Thoracic aorta (tissue), 2 donors: Measurements from ENCODE around the gene KRTAP10-4. TPM values are rescaled to one million over a fixed set of nuclear protein-coding genes. Genes with fewer than 3 reads are reported as not detected.

Source experiments
- ATAC-seq: fragments of 150-250 bp; one replicate; pipeline ENCODE4 v1.8.0; 2017; ENCODE audit warnings: low read depth; ENCODE audit not compliant: insufficient number of reproducible peaks, low FRiP score
- DNase-seq: peaks from one replicate; pipeline ENCODE4 v3.0.0-alpha.2; 2020; ENCODE audit warnings: low spot score
- H3K27ac ChIP-seq, 2 donors: fragments of 200-600 bp; sonication (generic); 1 replicate in 1 of 2; 2 replicates in 1 of 2; pipeline ENCODE4 v1.5.1; 2016; ENCODE audit warnings: mild to moderate bottlenecking in 2 of 2, moderate library complexity in 2 of 2
- H3K27me3 ChIP-seq: fragments of 200-600 bp; sonication (generic); replicated peaks from 2 replicates; pipeline ENCODE4 v1.6.0; 2016; ENCODE audit warnings: mild to moderate bottlenecking; ENCODE audit not compliant: insufficient read depth
- H3K36me3 ChIP-seq: fragments of 200-600 bp; sonication (generic); one replicate; pipeline ENCODE4 v1.5.1; 2016
- H3K4me1 ChIP-seq, 2 donors: fragments of 200-600 bp; sonication (generic); 1 replicate in 1 of 2; 2 replicates in 1 of 2; pipeline versions ENCODE4 v1.5.1 to v1.6.0; 2016; ENCODE audit warnings: low read depth in 2 of 2, mild to moderate bottlenecking in 1 of 2; ENCODE audit not compliant: control insufficient read depth in 1 of 2
- H3K4me3 ChIP-seq: fragments of 200-600 bp; sonication (generic); 2 replicates; pipeline ENCODE4 v1.5.1; 2016; ENCODE audit warnings: mild to moderate bottlenecking
- H3K9me3 ChIP-seq: fragments of 200-600 bp; sonication (generic); 2 replicates; pipeline ENCODE4 v1.5.1; 2016
- CTCF ChIP-seq: fragments of 200-600 bp; sonication (generic); IDR thresholded peaks from one replicate; pipeline ENCODE4 v1.5.1; 2019; ENCODE audit warnings: antibody characterized with exemption
- total RNA-seq, 2 donors: library from RNA; depleted of rRNA; stranded (reverse); fragments of >200 nt; gene quantifications; one replicate each; pipeline versions ENCODE4 v1.1.0 to v1.2.3, GENCODE V29; 2016

KRTAP10-4 gene
- total RNA-seq, 2 donors from 2014 or later = not detected

GRCh38 chr21:44611551-44611950, 38.0 kb downstream of the KRTAP10-4 start:
- H3K4me1 ChIP-seq = no peaks in the 10 kb centered on the region
- ATAC-seq = no peak
- H3K36me3 ChIP-seq = no peaks in the 10 kb centered on the region
- no peaks in the 10 kb centered on the region for H3K27me3 ChIP-seq
- peaks cover 7% of the 10 kb centered on the region for H3K9me3 ChIP-seq
- H3K4me3 ChIP-seq = no peak overlapping the region
- H3K27ac ChIP-seq = no peak overlapping the region
- no peak for DNase-seq
- TF ChIP-seq CTCF = no peak

- TF ChIP-seq CTCF = no peak
- Histone ChIP-seq H3K27me3 (no peaks in the 10 kb centered on the region), H3K9me3 (peaks cover 7% of the 10 kb centered on the region), H3K27ac (no peak within 1 kb of the TSS), H3K4me3 (no peak within 1 kb of the TSS), H3K4me1 (no peaks in the 10 kb centered on the region), H3K36me3 (no peaks in the 10 kb centered on the region)
- ATAC-seq (no peak), DNase-seq (no peak)
Observed at GRCh38 chr21:44612029-44612486, 38.5 kb downstream of the KRTAP10-4 start, which contains the start of gene KRTAP10-8. KRTAP10-8 (plus strand) TSS chr21:44612079; CDS start chr21:44612101, 22 bp downstream.

GRCh38 chr21:44612669-44613229, 39.2 kb downstream of the KRTAP10-4 start:
- Histone ChIP-seq H3K4me3 (no peak overlapping the region), H3K27ac (no peak overlapping the region), H3K4me1 (no peaks in the 10 kb centered on the region), H3K9me3 (peaks cover 7% of the 10 kb centered on the region), H3K27me3 (no peaks in the 10 kb centered on the region), H3K36me3 (no peaks in the 10 kb centered on the region)
- ATAC-seq (no peak), DNase-seq (no peak)
- no peak for TF ChIP-seq CTCF

GRCh38 chr21:44613386-44614155, 40.0 kb downstream of the KRTAP10-4 start:
- no peak overlapping the region for H3K4me3 ChIP-seq
- H3K9me3 ChIP-seq = peaks cover 7% of the 10 kb centered on the region
- H3K36me3 ChIP-seq = no peaks in the 10 kb centered on the region
- no peaks in the 10 kb centered on the region for H3K4me1 ChIP-seq
- H3K27ac ChIP-seq = no peak overlapping the region
- no peak for ATAC-seq
- H3K27me3 ChIP-seq = no peaks in the 10 kb centered on the region
- DNase-seq = no peak
- TF ChIP-seq CTCF = no peak

DNA sequence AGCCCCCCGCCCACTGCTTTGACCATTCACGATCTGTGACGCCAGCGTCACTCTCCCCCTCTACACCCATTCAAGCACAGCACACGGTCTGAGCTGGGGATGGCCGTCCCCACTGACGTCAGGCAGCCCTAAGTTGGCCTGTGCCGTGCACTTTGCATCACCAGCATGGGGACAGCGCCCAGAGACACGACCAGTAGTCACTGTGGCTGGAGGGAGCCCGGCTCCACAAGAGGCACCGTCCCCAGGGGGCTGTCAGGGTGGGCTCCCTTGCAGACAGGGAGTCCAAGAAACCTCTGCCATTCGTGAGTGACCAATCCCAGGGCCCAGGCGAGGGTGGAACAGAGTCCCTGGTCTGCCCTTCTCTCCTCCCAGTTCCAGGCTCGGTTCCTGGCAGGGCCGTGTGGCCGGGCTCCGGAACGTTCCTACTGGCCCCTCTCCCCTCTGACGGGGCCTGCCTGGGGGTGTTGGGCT, 40.7 kb downstream of the KRTAP10-4 start:
- TF ChIP-seq CTCF = no peak
- ATAC-seq (no peak), DNase-seq (no peak)
- no peak overlapping the region for H3K27ac ChIP-seq
- peaks cover 6% of the 10 kb centered on the region for H3K9me3 ChIP-seq
- H3K4me3 ChIP-seq = no peak overlapping the region
- H3K27me3 ChIP-seq = no peaks in the 10 kb centered on the region
- no peaks in the 10 kb centered on the region for H3K36me3 ChIP-seq
- no peaks in the 10 kb centered on the region for H3K4me1 ChIP-seq
